Hepatocyte (in vitro differentiated cells): ENCODE measurements around the gene ADAM12.

ENCODE experiments used
- CTCF ChIP-seq: fragments of 200-600 bp; sonication (generic); IDR thresholded peaks from 2 replicates; pipeline ENCODE4 v1.5.1; 2016; ENCODE audit warnings: antibody characterized with exemption, mild to moderate bottlenecking; ENCODE audit not compliant: poor library complexity
- EZH2 ChIP-seq: fragments of 200-600 bp; sonication (generic); IDR thresholded peaks from 2 replicates; pipeline ENCODE4 v1.6.1; 2016; ENCODE audit warnings: antibody characterized with exemption, mild to moderate bottlenecking, borderline replicate concordance

GRCh38 chr10:125992254-125992653, 396.0 kb downstream of the ADAM12 start:
- TF ChIP-seq CTCF (no peak), EZH2 (no peak)
